ENCODE measurements around the gene CD44. TPM values are rescaled to one million over a fixed set of nuclear protein-coding genes. Genes with fewer than 3 reads are reported as not detected.
A peak's percentile ranks its signal among the peaks of the same experiment; 100 is the strongest.

The CD44 gene
- total RNA-seq, 1 donor: 647 TPM

- DNase-seq (ENCODE audit: low read depth): no peak
- H3K4me3 ChIP-seq (ENCODE audit: low read depth, low read length): no peak overlapping the region
- TF ChIP-seq CTCF (IDR thresholded peaks at IDR 0.05; ENCODE audit: insufficient read depth, low read depth, low read length): no peak
Observed at GRCh38 chr11:35207471-35208403, 68.8 kb downstream of the CD44 start.

GRCh38 chr11:35208795-35209194 lies 69.8 kb downstream of the CD44 start:
- H3K4me3 ChIP-seq (ENCODE audit: low read depth, low read length): no peak overlapping the region
- TF ChIP-seq CTCF (IDR thresholded peaks at IDR 0.05; ENCODE audit: insufficient read depth, low read depth, low read length): no peak
- DNase-seq (ENCODE audit: low read depth): no peak

- no peak for TF ChIP-seq CTCF (IDR thresholded peaks at IDR 0.05; ENCODE audit: insufficient read depth, low read depth, low read length)
- no peak for DNase-seq (ENCODE audit: low read depth)
- no peak overlapping the region for H3K4me3 ChIP-seq (ENCODE audit: low read depth, low read length)
Observed at GRCh38 chr11:35210876-35211546, 72.0 kb downstream of the CD44 start.

GRCh38 chr11:35211952-35212351 lies 73.0 kb downstream of the CD44 start:
- no peak overlapping the region for H3K4me3 ChIP-seq (ENCODE audit: low read depth, low read length)
- no peak for TF ChIP-seq CTCF (IDR thresholded peaks at IDR 0.05; ENCODE audit: insufficient read depth, low read depth, low read length)
- DNase-seq (ENCODE audit: low read depth): no peak

GRCh38 chr11:35214226-35214770 lies 75.3 kb downstream of the CD44 start:
- no peak overlapping the region for H3K4me3 ChIP-seq (ENCODE audit: low read depth, low read length)
- peak; percentile 28 for DNase-seq (ENCODE audit: low read depth)
- TF ChIP-seq CTCF (IDR thresholded peaks at IDR 0.05; ENCODE audit: insufficient read depth, low read depth, low read length): no peak

- TF ChIP-seq CTCF (IDR thresholded peaks at IDR 0.05; ENCODE audit: insufficient read depth, low read depth, low read length): no peak
- peak; percentile 57 for DNase-seq (ENCODE audit: low read depth)
- no peak overlapping the region for H3K4me3 ChIP-seq (ENCODE audit: low read depth, low read length)
Observed at GRCh38 chr11:35214792-35215193, 75.8 kb downstream of the CD44 start.

Measured in fibroblast of villous mesenchyme (primary cell).